HepG2 (cell line): Measurements from ENCODE around the gene ZNF777. TPM values are rescaled to one million over a fixed set of nuclear protein-coding genes. Genes with fewer than 3 reads are reported as not detected.

Experiments
- SMAD9 ChIP-seq: sonication (generic); formaldehyde crosslinking; IDR thresholded peaks from 2 replicates; pipeline ENCODE4 v1.5.1; 2020; ENCODE audit warnings: mild to moderate bottlenecking, missing genetic modification reagents
- ZBTB40 ChIP-seq, 2 experiments: fragments of 450-650 bp in 1 of 2; sonication (generic) in 1 of 2; formaldehyde crosslinking in 1 of 2; IDR thresholded peaks; 2 replicates each; pipeline versions ENCODE4 v1.6.1 to v1.8.0; 2016 to 2022; ENCODE audit warnings: antibody characterized with exemption in 1 of 2, mild to moderate bottlenecking in 1 of 2, missing genetic modification reagents in 1 of 2
- ZNF713 ChIP-seq: sonication (generic); formaldehyde crosslinking; IDR thresholded peaks from 2 replicates; pipeline ENCODE4 v1.4.0; 2020; ENCODE audit warnings: mild to moderate bottlenecking, missing genetic modification reagents
- polyA plus RNA-seq, 8 experiments: library from polyadenylated mRNA; depleted of rRNA in 3 of 8; stranded (reverse) in 7 of 8; unstranded in 1 of 8; fragments of >200 nt; fragmentation: Illumina TruSeq in 4 of 8; extraction: Trizol in 4 of 8; gene quantifications; 2 replicates each; pipeline versions ENCODE4 v1.2.1 to v1.2.3, GENCODE V29; 2011 to 2016; ENCODE audit warnings: low read depth in 4 of 8, missing spikeins in 1 of 8, mixed read lengths in 1 of 8; ENCODE audit not compliant: insufficient read depth in 1 of 8
- total RNA-seq, 5 experiments: library from RNA; depleted of rRNA; stranded (reverse); fragments of >200 nt; fragmentation: Illumina TruSeq; extraction: Trizol; gene quantifications; 2 replicates each; pipeline ENCODE4 v1.2.3, GENCODE V29; 2016; ENCODE audit warnings: low read depth in 1 of 5

ZNF777 gene
- total and polyA plus RNA-seq, 2 of the 13 experiments (the other 11 are each of a cell fraction or from before 2014, with no cell fraction given), result 3.8 to 6.0 TPM

GRCh38 chr7:149497467-149498261 lies 36.8 kb upstream of the ZNF777 start, which contains the start of gene ZNF746 (continued):
- TF ChIP-seq ZBTB40 (IDR thresholded peaks at IDR 0.05), result no peak
- TF ChIP-seq ZBTB40 (CRISPR knock-in tag; IDR thresholded peaks at IDR 0.05), result no peak
- TF ChIP-seq SMAD9 (CRISPR knock-in tag), result no peak
- TF ChIP-seq ZNF713, result no peak
